ENCODE measurements around the gene COG6.

COG6 gene

GRCh38 chr13:39770221-39771090 is 115.0 kb downstream of the COG6 start:
- no peak for DNase-seq (ENCODE audit: low read depth)

GRCh38 chr13:39773833-39774232 is 118.4 kb downstream of the COG6 start:
- DNase-seq (ENCODE audit: low read depth), result no peak

DNA sequence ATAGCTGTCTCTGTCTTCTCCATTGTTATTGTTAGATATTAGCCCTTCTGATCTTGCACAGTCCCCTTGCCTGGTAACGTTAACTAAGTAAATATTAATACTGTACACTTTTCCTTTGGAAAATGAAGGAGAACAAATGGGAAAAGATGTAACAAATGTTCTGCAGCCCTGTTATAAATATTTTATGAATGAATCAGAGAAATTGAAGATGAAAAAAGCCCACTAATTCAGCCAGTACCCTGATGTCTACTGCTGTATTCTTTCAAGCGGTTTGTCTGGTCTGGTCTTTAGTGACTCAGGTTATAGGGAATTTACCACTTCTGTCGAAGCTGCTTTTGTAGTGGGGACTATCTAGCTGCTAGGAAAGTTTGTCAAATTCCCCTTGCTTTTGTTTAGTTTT is 121.0 kb downstream of the COG6 start:
- no peak for DNase-seq (ENCODE audit: low read depth)

DNA sequence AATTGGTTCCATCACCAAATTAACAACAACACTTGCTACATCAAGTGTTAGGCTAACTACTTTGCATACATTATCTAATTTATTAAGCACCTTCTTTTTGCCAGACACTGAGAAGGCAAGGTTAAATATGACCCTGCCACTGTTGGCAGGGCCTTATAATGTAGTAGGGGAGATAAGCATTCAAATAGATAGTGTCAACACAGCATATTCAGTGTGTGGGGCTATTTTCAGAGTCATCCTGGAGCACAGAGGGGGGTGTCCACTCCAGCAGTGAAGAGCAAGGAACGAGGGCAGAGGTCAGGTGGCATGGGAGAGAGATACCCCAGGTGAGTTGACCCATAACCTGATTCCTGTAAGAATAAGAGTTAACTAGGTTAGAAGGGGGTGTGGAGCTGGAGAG is 121.6 kb downstream of the COG6 start:
- DNase-seq (ENCODE audit: low read depth), result no peak

GRCh38 chr13:39777527-39778061 is 122.1 kb downstream of the COG6 start:
- DNase-seq (ENCODE audit: low read depth), result no peak

DNA sequence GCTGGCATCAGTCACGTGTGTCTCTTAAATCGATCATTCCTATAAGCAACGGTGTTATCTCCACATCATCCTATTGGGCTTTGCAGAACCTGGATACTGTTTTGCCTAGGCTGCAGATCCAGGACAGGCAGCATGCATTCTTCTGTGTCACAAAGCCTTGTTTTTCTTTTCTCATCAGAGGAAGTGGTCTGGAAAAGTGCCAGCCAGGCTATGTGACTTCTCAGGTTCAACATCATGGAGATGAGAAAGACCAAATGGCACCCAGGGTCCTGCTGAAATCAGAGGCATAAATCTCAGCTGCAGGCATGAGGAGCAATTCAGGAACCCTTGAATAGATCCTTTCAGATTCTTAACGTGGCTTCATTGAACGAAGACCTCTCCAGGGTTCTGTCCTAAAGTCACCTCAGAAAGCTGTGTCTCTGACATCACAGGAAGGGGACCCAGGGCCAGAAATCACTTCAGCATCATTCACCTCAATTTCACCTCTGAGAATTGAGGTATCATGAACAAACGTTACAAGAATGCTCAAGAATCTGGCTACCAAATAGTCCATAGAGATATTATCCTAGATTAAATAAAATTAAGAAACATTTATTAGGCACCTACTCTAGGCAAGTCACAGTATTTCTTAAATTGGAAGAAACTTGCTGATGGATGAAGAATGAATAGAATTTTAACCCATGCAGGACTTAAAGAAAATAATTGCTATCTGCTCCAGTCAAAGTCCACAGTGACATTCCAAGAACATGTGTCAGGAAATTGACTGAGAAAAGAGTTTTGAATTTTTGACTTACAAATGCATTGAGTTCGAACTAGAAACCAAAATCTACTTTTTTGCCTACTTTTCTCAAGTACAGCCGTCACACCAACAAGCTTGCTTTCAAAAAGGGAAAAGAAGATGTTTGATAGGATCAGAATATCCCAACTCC is 124.1 kb downstream of the COG6 start:
- DNase-seq (ENCODE audit: low read depth), result peak; percentile 18

DNA sequence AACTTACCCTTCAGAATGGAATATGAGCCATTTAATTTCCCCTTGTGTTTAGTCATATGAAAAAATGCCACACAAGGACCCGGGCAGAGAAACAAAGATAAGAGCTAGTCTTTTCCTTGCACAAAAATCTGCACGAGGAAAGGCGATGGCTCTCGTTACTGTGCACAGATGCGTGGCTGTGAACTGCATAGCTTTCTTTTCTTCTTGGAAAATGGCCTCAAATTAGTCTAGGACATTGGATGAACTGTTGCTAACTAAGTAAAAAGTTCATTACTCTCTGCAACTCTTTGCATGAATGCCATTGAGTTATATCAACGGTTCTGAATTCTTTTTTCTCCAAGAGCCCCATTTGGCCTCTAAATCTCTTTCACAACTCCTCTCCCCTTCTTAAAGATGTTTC is 125.2 kb downstream of the COG6 start:
- no peak for DNase-seq (ENCODE audit: low read depth)

GRCh38 chr13:39781381-39781780 is 125.9 kb downstream of the COG6 start:
- no peak for DNase-seq (ENCODE audit: low read depth)

- no peak for DNase-seq (ENCODE audit: low read depth)
Measured at GRCh38 chr13:39783051-39783450, 127.6 kb downstream of the COG6 start.

- DNase-seq (ENCODE audit: low read depth), result no peak
Measured at GRCh38 chr13:39784347-39784746, 128.9 kb downstream of the COG6 start.

DNA sequence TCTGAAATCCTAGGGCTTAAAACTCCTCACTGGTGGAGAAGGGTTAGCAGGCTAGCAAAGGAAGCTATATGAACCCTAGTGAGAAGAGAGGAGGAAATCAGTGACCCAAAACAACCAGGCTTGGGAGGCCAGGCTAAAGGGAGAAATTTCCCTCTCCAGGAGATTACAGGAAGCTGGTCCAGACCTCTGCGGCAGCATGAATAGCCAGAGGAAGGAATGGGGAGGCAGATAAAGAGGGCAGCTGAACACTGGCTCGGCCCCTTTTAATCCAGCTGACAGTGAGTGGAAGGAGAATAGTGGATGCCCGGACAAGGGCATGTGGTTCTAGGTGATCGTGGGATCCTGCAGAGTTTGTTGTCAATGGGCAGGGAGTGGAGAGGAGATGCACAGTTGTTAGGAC is 130.6 kb downstream of the COG6 start:
- DNase-seq (ENCODE audit: low read depth), result no peak

DNA sequence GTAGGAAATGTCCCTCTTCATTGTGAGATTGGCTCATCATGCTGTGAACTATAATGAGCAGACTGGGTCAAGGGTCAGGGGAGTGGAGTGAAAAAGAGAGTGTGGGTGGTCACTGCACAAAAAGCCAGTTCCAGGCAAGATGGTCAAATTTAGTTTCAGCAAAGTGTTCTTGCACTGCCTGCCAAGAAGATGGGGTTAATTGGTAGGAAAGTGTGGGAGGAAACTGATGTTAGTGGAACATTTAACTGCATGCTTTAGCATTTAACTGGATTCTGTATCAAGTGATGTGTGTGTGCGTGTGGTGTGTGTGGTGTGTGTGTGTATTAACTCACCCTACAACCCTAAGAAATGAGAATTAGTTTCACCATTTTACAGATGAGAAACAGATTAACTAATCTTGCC is 131.6 kb downstream of the COG6 start:
- no peak for DNase-seq (ENCODE audit: low read depth)

DNA sequence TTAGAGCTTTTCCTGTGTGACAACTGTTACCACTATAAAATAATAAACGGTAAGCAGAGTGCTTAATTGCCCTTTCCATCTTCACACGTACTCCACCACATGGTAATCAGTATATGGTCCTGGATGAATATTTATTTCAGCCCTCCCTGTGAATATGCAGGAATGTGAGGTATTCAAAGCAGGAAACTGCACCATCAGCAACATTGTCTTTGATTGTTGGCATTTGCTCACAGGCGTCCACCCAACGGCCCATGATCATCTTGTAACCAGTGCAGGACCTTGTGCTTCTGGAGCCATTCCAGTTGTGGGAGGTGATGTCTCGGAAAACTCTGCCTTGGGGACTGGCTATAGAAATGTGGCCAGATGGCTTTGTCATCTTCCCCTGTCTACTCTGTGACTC is 132.6 kb downstream of the COG6 start:
- no peak for DNase-seq (ENCODE audit: low read depth)

DNA sequence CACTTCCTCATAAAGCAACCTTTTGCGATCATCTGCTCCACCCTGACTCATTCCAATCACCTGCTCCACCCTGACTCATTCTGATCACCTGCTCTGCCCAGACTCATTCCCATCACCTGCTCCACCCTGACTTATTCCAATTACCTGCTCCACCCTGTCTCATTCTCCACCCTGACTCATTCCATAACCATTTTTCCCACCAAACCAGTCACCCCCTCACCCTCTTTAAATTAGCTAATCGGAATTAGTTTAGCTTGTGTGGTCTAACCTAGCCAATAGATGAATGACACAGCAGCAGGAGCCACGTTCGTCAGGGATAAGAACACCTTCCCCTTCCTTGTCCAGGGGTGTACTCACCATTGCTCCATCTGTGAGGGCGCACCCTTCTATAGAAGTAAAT is 134.0 kb downstream of the COG6 start:
- DNase-seq (ENCODE audit: low read depth), result no peak

Measured in stimulated activated CD8-positive, alpha-beta memory T cell treated with anti-CD3 and anti-CD28 coated beads, Interleukin-12 subunit alpha, Interleukin-12 subunit beta, amount 100 ng/mL, for 1 hour (primary cell).